Activated CD4-positive, alpha-beta T cell treated with anti-CD3 and anti-CD28 coated beads, Interleukin-2, amount 10 ng/mL, durations not matched to agents 7 days and 5 days (primary cell): Measurements from ENCODE around the gene IQSEC1. TPM values are rescaled to one million over a fixed set of nuclear protein-coding genes. Genes with fewer than 3 reads are reported as not detected.

ENCODE experiments used
- CTCF ChIA-PET: fragments of 350-600 bp; sonication (Branson Sonifier 250); formaldehyde crosslinking; loops from one replicate; lab custom pipeline; 2021; ENCODE audit warnings: antibody characterized with exemption; lab: Charles Lee
- POLR2A ChIA-PET: fragments of 350-600 bp; sonication (Branson Sonifier 250); formaldehyde crosslinking; loops from one replicate; lab custom pipeline; 2021; ENCODE audit warnings: antibody characterized with exemption; lab: Charles Lee
- DNase-seq: peaks from one replicate; pipeline ENCODE4 v3.0.0-alpha.2; 2020
- H3K27ac Mint-ChIP-seq: one replicate; pipeline ENCODE4 v1.8.0; 2021; ENCODE audit warnings: mild to moderate bottlenecking, moderate library complexity, mixed read lengths
- H3K27me3 Mint-ChIP-seq: one replicate; pipeline ENCODE4 v1.8.0; 2021; ENCODE audit warnings: mixed read lengths
- H3K36me3 Mint-ChIP-seq: one replicate; pipeline ENCODE4 v1.8.0; 2021; ENCODE audit warnings: low read depth, mixed read lengths
- H3K4me1 Mint-ChIP-seq: one replicate; pipeline ENCODE4 v1.8.0; 2021; ENCODE audit warnings: mixed read lengths
- H3K4me3 Mint-ChIP-seq: one replicate; pipeline ENCODE4 v1.8.0; 2021; ENCODE audit warnings: mild to moderate bottlenecking, moderate library complexity, mixed read lengths
- H3K9me3 Mint-ChIP-seq: one replicate; pipeline ENCODE4 v1.8.0; 2021; ENCODE audit warnings: mixed read lengths
- total RNA-seq, 2 experiments: library from RNA; stranded (reverse); gene quantifications; one replicate each; pipeline ENCODE4 v1.2.3, GENCODE V29; 2021

Gene IQSEC1
- total RNA-seq, 2 experiments from 2014 or later: 58.2 to 70.4 TPM

DNA sequence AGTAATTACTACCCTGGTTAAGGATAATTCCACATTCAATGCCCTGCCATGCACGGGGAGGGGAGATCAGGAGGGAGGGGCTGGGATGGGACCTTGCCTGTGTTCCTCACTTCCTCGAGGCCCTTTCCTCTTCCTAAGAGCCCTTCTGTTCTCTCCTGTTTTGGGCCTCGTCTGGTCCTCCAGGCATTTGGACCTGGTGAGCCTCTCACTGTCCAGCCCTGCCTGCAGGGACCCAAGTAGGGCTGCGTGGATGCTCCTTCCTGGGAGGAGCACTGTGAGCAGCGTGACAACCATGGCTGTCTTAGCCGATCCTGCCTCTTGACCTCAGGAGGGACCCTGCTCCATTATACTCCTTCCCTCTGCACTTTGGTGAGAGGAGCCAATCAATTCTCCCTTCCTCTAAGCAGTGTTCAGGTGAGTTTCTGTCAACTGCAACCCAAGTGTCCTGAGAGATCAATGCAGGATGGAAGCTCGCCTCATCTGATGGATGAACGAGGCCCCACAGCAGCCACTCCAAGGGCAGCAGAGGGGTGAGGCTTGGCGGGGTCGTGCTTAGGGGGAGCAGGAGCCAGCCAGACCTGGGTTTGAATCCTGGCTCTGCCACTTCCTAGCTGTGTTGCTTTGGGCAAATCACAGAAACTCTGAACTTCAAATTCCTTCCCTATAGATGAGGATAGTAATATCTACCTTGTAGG, 92.5 kb downstream of the IQSEC1 start:
- Mint-ChIP-seq H3K4me3 (no peak overlapping the region), H3K36me3 (peaks cover 4% of the 10 kb centered on the region), H3K27ac (no peak overlapping the region), H3K27me3 (no peaks in the 10 kb centered on the region), H3K9me3 (no peaks in the 10 kb centered on the region), H3K4me1 (peaks cover 27% of the 10 kb centered on the region)
- CTCF ChIA-PET: interaction anchor here (0.6 to 1.7 kb wide), 4 partner anchors 12 to 173 kb away, joined by 3 to 4 read pairs (median 4); no protein-coding TSS in a partner anchor
- POLR2A ChIA-PET: no interaction called here
- DNase-seq: no peak

DNA sequence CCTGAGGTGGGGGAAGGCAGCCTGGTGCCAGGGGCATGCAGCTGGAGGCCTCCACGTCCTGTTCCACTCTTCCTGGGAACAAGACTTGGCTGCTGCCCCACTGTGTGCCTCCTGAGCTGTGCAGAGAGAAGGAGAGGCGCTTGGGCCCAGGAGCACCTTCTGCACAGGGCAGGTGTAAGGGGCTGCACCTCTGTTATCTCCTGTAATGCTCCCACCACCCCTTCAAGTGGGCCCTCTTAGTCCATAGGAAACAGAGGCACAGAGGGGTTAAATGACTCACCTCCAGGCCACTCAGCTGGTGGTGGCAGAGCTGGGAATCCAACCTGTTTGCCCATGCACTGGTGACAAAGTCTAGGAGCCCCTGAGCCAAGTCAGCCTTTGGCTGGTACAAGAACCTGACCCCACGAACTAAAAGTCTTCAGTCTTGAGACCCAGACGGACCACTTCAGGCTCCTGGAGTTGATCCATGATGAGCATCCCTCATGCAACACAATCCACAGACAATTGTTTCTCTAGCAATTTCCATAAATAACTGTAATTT, 93.2 kb downstream of the IQSEC1 start:
- Mint-ChIP-seq H3K4me3 (no peak overlapping the region), H3K27me3 (no peaks in the 10 kb centered on the region), H3K27ac (no peak overlapping the region), H3K36me3 (peaks cover 4% of the 10 kb centered on the region), H3K9me3 (no peaks in the 10 kb centered on the region), H3K4me1 (peaks cover 27% of the 10 kb centered on the region)
- DNase-seq: no peak
- CTCF ChIA-PET: interaction anchor here (1.0 to 1.2 kb wide), 3 partner anchors 11 to 20 kb away, joined by 3 to 4 read pairs (median 3); no protein-coding TSS in a partner anchor
- POLR2A ChIA-PET: no interaction called here

DNA sequence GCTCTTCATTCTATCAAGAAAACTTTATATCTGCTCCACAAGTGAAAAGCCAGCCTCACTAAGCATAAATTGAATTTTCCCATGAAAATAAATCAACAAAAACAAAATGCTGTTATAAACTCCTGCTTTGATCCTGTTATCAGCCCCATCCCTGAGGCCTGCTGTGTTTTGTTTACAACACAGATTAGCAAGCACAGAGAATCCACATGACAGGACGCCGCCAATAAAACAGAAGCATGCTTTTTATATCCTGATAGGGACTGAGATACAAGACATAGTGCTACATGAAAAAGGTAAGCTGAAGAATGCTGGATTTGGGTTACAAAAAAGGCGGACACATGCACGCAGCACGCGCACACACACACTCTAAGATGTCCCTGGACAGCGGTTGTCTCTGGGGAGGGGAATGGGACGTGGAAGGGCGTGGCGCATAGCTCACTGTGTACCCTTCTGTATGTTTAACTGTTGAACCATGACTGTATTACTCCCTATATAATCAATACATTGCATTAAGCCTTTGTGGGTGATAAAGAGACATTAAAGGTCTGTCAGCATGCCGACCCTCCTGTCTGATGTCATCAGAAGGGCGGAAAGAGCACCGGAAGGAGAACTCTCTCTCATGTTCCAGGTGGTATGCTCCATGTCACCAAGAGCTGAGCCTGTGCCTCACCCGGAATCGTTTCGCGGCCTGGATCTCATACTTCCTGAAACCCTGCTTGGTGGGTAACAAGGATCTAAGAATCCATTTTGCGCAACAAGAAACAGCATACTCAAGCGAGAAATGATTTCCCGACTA, 93.9 kb downstream of the IQSEC1 start:
- H3K27me3 Mint-ChIP-seq: no peaks in the 10 kb centered on the region
- H3K36me3 Mint-ChIP-seq: peaks cover 4% of the 10 kb centered on the region
- POLR2A ChIA-PET: no interaction called here

DNA sequence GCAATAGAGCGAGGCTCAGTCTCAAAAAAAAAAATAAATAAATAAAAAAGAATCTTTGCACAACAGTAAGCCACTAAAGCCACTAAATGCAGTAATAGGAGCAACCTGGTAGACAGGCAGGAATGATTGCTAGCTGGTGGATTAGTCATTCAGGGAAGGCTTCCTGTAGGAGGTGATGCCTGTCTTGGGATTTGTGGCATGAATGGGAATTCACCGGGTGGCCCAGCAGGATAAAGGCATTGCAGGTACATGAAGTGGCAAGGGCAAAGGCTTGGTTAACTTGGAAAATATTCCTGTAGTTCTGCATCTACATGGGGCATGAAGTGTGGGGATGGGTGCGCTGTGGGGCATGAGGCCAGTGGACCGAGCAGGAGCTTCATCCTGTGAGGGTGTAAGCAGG, 94.5 kb downstream of the IQSEC1 start:
- no peak for DNase-seq
- peaks cover 26% of the 10 kb centered on the region for H3K4me1 Mint-ChIP-seq
- POLR2A ChIA-PET: no interaction called here
- H3K27me3 Mint-ChIP-seq: no peaks in the 10 kb centered on the region
- H3K36me3 Mint-ChIP-seq: peaks cover 4% of the 10 kb centered on the region
- H3K9me3 Mint-ChIP-seq: no peaks in the 10 kb centered on the region
- H3K27ac Mint-ChIP-seq: no peak overlapping the region
- CTCF ChIA-PET: interaction anchor here (0.6 to 1.4 kb wide), 2 partner anchors 9 to 11 kb away, joined by 3 to 5 read pairs; no protein-coding TSS in a partner anchor
- no peak overlapping the region for H3K4me3 Mint-ChIP-seq

More for the DNA sequence above, 93.9 kb downstream of the IQSEC1 start:
- CTCF ChIA-PET: interaction anchor here (1.0 to 1.4 kb wide), 4 partner anchors 10 to 21 kb away, joined by 3 to 5 read pairs (median 4); no protein-coding TSS in a partner anchor
- H3K4me3 Mint-ChIP-seq: no peak overlapping the region
- no peak overlapping the region for H3K27ac Mint-ChIP-seq
- no peaks in the 10 kb centered on the region for H3K9me3 Mint-ChIP-seq
- H3K4me1 Mint-ChIP-seq: peaks cover 30% of the 10 kb centered on the region
- DNase-seq: no peak

DNA sequence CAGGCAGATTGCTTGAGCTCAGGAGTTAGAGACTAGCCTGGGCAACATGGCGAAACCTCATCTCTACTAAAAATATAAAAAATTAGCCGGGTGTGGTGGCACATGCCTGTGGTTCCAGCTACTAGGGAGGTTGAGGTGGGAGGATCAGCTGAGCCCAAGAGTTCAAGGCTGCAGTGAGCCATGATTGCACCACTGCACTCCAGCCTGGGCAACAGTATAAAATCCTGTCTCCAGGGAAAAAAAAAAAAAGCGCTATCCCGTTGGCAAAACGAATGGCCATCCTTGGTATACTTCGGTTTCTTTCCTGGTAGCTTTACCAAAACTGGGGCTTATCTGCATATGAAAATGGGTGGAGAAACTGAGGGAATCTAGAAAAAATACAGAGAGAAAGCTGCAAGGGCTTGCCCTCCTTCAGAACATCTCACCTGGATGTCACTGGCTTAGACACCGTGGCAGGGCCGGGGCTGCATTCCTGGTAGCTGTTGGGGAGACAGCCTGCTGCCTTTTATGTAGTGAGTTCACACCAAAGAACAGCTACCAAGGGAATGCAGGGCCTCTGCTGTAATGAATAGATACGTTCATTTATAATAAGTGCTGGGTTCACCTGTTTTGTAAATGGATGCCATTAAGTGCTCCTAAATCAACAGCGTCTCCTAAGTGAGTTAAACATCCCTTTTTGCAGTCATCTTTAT, 96.0 kb downstream of the IQSEC1 start:
- H3K4me3 Mint-ChIP-seq: no peak overlapping the region
- peaks cover 16% of the 10 kb centered on the region for H3K4me1 Mint-ChIP-seq
- ChIA-PET CTCF (interaction anchor here (0.6 to 1.0 kb wide), 3 partner anchors 78 to 155 kb away, joined by 4 read pairs; no protein-coding TSS in a partner anchor), POLR2A (no interaction called here)
- H3K27me3 Mint-ChIP-seq: no peaks in the 10 kb centered on the region
- DNase-seq: no peak
- no peak overlapping the region for H3K27ac Mint-ChIP-seq
- H3K9me3 Mint-ChIP-seq: no peaks in the 10 kb centered on the region
- peaks cover 4% of the 10 kb centered on the region for H3K36me3 Mint-ChIP-seq

DNA sequence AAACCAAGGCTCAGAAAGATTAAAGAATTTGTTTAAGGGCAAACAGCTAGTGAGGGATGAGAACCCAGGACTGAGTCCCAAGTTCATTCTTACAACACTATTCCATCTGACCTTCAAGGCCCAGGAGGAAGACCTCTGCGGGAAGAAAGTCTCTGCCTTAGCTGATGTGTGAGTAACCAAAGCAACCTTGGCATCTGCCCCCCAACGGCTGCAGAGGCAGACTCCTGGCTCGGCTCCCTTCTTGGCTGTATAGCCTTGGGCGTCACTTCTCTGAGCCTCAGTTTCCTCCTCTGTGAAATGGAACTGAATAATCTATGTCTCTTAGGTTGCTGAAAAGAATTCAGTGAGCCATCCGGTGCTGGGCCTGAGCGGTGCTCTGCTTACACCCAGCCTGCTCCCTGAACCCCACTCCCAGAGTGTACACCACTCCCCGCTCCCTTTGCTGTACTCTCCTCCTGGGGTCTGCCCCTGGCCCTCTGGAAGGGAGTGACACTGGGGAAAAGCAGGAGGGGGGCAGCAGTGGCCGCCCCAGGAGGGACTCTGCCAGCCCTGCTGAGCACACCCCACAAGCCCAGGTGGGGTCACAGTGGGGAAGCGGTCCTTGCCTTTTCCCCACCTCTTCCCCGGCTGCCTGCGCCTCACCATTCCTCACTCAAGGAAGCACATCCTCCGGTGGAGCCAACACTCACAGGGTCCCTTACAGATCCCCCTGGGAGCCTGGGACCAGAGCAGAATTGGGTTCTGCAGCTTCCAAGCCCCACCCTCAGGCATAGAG, 97.3 kb downstream of the IQSEC1 start:
- Mint-ChIP-seq H3K9me3 (no peaks in the 10 kb centered on the region), H3K4me1 (peaks cover 10% of the 10 kb centered on the region), H3K27me3 (no peaks in the 10 kb centered on the region), H3K27ac (no peak overlapping the region), H3K4me3 (no peak overlapping the region), H3K36me3 (peaks cover 2% of the 10 kb centered on the region)
- ChIA-PET POLR2A (no interaction called here), CTCF (no interaction called here)
- DNase-seq: no peak

DNA sequence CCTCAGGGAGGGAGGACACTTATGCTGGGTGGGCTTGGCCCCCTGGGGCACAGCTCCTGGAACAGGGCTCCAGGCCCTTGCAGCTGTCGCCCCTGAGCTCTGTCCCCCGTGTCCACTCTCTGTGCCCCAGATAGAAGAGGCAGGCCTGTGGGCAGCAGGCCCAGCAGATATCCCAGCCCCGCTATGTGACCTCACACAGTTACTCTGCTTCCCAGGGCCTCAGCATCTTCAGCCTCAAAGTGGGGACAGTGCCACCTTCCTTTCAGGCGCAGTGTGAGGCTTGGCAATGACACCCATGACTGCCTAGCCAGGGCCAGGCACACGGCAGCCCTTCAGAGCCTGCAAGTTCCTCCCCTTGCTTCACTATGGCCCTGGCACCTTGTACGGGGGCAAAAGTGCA, 98.4 kb downstream of the IQSEC1 start:
- CTCF ChIA-PET: interaction anchor here (0.8 to 2.7 kb wide), 2 partner anchors 10 to 20 kb away, joined by 3 to 10 read pairs; no protein-coding TSS in a partner anchor
- no peak overlapping the region for H3K27ac Mint-ChIP-seq
- POLR2A ChIA-PET: no interaction called here
- no peaks in the 10 kb centered on the region for H3K9me3 Mint-ChIP-seq
- no peak overlapping the region for H3K4me3 Mint-ChIP-seq
- peaks cover 10% of the 10 kb centered on the region for H3K4me1 Mint-ChIP-seq
- DNase-seq: no peak
- H3K36me3 Mint-ChIP-seq: no peaks in the 10 kb centered on the region
- no peaks in the 10 kb centered on the region for H3K27me3 Mint-ChIP-seq

DNA sequence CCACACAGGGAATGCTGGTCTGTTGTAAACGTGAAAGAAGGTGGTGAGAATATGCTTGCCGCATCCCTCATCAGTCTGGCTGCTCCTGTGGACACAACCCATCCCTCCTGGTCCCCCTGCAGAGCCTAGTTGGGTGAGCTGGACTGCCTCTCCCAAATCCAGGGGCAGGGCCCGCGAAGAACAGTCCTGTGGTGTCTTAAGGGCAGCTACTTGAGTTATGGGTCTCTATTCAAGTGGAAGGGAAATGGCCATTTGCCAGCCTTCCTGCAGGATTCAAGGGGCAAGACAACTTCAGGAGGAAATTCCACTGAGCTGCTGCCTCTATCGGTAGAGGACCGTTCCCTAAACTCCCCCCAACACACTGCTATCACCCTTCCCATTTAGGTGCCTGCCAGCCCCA, 98.9 kb downstream of the IQSEC1 start:
- H3K27ac Mint-ChIP-seq: no peak overlapping the region
- H3K4me3 Mint-ChIP-seq: no peak overlapping the region
- H3K9me3 Mint-ChIP-seq: no peaks in the 10 kb centered on the region
- no peaks in the 10 kb centered on the region for H3K27me3 Mint-ChIP-seq
- H3K4me1 Mint-ChIP-seq: peaks cover 10% of the 10 kb centered on the region
- CTCF ChIA-PET: interaction anchor here (2.7 kb wide), 1 partner anchor 20 kb away, joined by 10 read pairs; no protein-coding TSS in a partner anchor
- no peak for DNase-seq
- no peaks in the 10 kb centered on the region for H3K36me3 Mint-ChIP-seq
- POLR2A ChIA-PET: interaction anchor here (0.7 kb wide), 1 partner anchor 91 kb away, joined by 3 read pairs; no protein-coding TSS in a partner anchor

DNA sequence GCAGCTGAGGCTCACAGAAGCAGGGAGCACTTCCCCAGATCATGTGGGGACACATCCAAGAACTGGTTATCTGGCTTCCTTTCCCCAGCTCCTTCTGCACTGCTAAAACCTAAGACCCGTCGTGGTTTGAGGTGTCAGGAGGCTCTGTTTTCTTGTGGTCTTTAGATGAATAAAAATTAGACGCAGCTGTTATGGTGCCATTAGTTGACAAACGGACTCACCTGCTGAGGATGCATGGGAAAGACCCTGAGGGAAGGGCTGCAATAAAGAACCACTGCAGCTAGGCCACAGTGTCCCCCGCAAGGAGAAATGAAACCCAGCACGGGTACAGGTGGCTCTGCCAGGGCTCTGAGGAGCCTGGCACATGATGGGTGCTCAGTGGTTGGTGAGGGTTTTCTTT, 99.4 kb downstream of the IQSEC1 start:
- Mint-ChIP-seq H3K4me1 (peaks cover 12% of the 10 kb centered on the region), H3K36me3 (no peaks in the 10 kb centered on the region), H3K27me3 (no peaks in the 10 kb centered on the region), H3K4me3 (no peak overlapping the region), H3K9me3 (no peaks in the 10 kb centered on the region), H3K27ac (no peak overlapping the region)
- POLR2A ChIA-PET: interaction anchor here (0.7 kb wide), 1 partner anchor 91 kb away, joined by 3 read pairs; no protein-coding TSS in a partner anchor
- CTCF ChIA-PET: interaction anchor here (1.5 to 2.7 kb wide), 2 partner anchors 16 to 21 kb away, joined by 4 to 10 read pairs; no protein-coding TSS in a partner anchor
- no peak for DNase-seq

DNA sequence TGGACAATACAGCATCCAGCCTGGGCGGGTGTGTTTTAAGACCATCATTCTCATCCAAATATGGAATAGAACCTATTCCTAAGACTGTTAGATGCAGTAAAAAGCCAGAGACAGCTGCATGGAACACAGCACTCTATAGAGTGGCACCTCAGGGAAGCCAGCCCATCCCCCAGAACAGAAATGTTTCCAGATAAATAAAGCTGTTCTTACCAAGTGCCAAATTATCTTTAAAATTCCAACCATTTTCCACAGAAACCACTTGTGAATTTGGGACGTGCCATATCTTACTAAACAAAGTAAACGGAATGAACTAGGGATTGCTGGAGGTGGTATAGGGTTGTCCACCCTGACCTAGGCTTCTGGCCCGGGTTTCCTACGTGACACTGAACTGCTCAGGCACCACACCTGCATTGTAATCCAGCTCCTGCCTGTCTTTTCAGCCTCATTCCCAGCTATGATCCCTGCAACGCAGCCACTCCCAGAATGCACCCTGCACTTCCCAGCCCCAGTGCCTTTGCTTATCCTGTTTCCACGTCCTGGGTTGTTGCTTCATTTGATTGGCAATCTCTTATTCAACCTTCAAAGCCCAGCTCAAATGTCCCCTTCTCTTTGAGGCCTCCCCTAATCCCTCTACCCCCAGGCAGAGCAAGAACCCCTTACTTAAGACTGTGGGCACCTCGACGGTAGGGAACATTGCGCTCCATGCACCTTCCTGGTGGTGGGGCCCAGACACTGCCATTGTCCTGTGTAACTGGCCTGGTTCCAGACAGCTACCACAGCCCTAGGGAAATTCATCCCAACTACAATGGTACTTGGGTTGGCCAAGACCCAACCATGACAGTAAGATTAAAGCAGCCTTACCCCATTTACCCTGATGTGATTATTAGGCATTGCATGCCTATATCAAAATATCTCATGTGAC, 100.2 kb downstream of the IQSEC1 start:
- no peaks in the 10 kb centered on the region for H3K9me3 Mint-ChIP-seq
- CTCF ChIA-PET: interaction anchor here (1.1 to 2.7 kb wide), 3 partner anchors 14 to 22 kb away, joined by 3 to 10 read pairs (median 4); no protein-coding TSS in a partner anchor
- no peaks in the 10 kb centered on the region for H3K36me3 Mint-ChIP-seq
- no peak overlapping the region for H3K4me3 Mint-ChIP-seq
- POLR2A ChIA-PET: no interaction called here
- H3K27ac Mint-ChIP-seq: no peak overlapping the region
- no peaks in the 10 kb centered on the region for H3K27me3 Mint-ChIP-seq
- no peak for DNase-seq
- peaks cover 18% of the 10 kb centered on the region for H3K4me1 Mint-ChIP-seq

DNA sequence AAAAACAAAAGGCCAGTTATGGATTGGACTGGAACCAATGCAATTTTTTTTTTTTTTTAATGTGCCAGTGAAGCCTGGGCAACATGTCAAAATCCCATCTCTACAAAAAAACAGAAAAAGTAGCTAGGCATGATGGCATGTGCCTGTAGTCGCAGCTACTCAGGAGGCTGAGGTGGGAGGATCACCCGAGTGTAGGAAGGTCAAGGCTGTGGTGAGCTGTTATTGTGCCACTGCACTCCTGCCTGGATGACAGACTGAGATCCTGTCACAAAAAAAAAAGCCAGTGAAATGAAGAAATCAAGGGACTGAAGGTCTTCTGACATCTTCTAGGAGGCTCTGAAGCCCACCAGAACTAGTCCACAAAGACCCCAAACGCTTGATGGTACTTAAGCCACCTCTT, 101.2 kb downstream of the IQSEC1 start:
- CTCF ChIA-PET: no interaction called here
- no peak overlapping the region for H3K4me3 Mint-ChIP-seq
- H3K4me1 Mint-ChIP-seq: peaks cover 23% of the 10 kb centered on the region
- no peak for DNase-seq
- no peaks in the 10 kb centered on the region for H3K36me3 Mint-ChIP-seq
- no peaks in the 10 kb centered on the region for H3K9me3 Mint-ChIP-seq
- POLR2A ChIA-PET: no interaction called here
- no peaks in the 10 kb centered on the region for H3K27me3 Mint-ChIP-seq
- H3K27ac Mint-ChIP-seq: no peak overlapping the region
